GM19023 (cell line): ENCODE measurements around the gene EXOC6B.

ENCODE experiments used
- ATAC-seq: cut with Tn5 transposase; IDR thresholded peaks from one replicate; pipeline ENCODE4 v1.9.1; 2021; ENCODE audit warnings: mild to moderate bottlenecking, moderate library complexity; ENCODE audit not compliant: unreplicated experiment

The EXOC6B gene

GRCh38 chr2:72793798-72794440, 31.9 kb downstream of the EXOC6B start:
- no peak for ATAC-seq

DNA sequence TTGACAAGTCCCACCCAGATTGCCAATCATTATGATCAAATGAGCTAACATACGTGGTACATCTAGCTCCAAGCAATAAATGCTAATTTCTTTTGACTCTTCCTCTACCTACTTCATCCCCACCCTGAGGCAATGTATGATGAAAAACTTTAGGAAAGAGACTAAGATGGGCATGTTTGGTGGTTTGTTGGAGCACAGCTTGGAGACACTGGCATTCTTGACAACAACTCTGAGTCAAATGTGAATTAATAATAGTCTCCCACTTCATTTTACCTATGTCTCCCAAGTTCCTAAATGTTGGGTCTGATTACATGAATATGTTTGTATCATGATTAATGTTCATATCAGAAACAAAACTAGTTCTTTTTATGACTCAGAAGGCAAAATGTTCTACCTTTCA, 36.6 kb downstream of the EXOC6B start:
- no peak for ATAC-seq

DNA sequence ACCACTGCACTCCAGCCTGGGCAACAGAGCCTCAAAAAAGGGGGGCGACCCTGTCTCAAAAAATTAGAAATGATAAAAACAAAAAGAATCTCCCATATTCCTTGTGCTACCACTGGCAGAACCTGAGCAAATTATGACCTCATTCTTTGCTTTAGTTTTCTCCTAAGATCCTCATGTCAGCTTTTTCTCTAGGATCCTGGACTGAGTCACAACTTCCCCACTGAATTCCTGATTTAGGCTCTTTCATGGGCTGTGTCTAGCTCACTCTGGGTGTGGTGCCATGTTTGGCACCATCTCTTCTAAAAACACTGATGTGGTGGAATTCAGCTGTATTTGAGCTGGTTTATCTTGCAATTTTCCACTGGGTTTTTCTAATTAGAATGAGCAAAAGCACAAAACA, 37.1 kb downstream of the EXOC6B start:
- no peak for ATAC-seq

DNA sequence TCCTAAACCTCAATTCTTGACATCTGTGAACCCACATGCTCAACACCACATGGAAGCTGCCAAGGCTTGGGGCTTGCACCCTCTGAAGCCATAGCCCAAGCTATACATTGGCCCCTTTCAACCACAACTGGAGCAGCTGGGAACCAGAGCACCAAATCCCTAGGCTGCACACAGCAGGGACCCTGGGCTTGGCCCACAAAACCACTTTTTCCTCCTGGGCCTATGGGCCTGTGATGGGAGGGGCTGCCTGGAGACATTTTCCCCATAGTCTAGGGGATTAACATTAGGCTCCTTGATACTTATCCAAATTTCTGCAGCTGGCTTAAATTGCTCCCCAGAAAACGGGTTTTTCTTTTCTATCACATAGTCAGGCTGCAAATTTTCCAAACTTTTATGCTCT, 40.3 kb downstream of the EXOC6B start:
- no peak for ATAC-seq

DNA sequence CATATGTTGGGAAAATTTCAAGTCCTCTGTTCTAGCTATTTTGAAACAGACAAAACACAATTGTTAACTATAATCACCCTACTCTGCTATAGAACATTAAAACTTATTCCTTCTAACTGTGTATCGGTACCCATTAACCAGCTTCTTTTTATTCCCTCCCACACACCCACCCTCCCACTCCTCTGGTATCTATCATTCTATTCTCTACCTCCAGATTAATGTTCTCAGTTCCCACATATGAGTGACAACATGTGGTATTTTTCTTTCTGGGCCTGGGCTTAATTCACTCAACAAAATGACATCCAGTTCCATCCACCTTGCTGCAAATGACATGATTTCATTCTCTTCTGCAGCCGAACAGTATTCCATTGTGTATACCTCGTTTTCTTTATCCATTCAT, 43.3 kb downstream of the EXOC6B start:
- ATAC-seq = no peak

DNA sequence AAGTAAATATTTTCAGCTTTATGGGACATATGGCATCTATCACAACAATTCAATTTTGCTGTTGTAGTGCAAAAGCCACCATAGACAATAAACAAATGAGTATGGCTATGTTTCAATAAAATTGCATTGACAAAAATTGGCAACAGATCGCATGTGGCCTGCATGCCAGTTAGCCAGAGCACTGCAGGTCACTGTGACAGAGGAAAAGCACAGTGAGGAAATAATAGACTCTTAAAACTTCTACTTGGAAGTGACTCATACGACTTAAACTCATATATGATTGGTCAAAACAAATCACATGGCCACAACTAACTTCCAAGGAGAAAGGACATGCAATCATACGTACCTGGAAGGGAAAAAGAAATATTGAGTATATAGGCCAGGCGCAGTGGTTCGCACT, 44.4 kb downstream of the EXOC6B start:
- ATAC-seq = no peak

DNA sequence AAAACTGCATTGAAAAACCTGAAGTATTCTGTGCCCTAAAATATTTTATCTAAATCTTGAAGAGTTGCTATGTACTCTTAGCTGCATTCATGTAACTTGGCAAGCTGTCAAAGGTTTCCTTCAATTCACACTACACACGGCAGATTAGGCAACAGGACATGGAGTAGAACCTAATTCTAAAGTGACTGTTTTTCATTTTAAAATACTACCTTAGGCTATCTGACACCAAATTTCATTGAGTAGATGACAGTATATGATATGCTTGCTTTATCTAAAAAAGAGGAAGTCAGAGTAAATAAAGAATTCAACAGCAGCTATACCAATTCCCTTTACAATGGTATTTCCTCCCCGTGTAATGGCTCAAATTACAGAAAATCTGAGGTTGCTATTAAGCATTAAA, 45.4 kb downstream of the EXOC6B start:
- ATAC-seq = no peak

- no peak for ATAC-seq
Measured at GRCh38 chr2:72779495-72779894, 46.3 kb downstream of the EXOC6B start.

GRCh38 chr2:72778410-72778809, 47.4 kb downstream of the EXOC6B start:
- ATAC-seq = no peak

GRCh38 chr2:72770879-72771461, 54.9 kb downstream of the EXOC6B start:
- no peak for ATAC-seq

DNA sequence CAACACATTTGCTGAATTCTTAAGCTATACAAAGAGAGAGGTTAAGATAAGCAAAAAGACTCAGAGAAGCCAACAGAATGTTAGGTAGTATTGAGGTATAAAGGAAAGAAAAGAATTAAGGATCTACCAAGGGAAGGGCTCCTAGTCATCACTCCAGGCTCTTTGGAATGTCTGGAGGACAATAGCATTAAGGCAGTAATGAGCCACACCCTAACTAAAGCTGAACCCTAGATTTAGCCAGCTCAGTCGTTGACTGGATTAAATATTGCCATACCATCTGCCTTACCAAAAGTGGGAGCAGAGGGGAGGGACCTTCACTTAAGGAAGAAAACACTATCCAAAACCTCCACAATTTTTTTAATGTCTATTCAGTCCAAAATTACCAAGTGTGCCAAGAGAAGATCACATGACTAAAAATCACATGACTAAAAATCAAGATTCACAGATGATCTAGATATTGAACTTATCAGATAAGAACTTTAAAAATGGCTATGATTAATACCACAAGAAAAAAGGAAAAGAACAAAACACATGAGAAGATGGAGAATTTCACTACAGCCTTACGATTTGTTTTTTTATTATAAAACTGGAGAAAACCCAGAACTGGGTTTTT, 59.7 kb downstream of the EXOC6B start:
- ATAC-seq = no peak

- ATAC-seq = no peak
Measured at GRCh38 chr2:72762276-72762675, 63.6 kb downstream of the EXOC6B start.

DNA sequence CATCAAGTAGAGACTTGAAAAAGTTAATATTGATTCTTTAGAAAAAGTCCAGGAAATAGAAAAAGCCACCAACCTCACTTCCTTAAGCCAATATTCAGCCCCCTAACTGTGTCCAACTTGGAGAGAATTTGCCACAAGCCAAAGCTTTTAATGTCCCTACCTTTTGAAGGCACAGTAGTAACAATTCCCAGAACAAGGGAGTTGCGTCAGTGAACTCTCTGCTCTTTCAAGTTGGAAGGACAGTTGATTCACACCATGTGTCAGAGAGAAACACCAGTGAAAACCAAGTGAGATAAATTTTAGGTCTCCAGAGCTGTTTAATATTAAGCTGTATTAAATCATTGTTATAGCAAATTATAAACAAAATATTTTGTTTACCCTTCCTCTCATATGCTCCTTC, 66.1 kb downstream of the EXOC6B start:
- no peak for ATAC-seq

GRCh38 chr2:72757177-72757775, 68.6 kb downstream of the EXOC6B start:
- no peak for ATAC-seq

DNA sequence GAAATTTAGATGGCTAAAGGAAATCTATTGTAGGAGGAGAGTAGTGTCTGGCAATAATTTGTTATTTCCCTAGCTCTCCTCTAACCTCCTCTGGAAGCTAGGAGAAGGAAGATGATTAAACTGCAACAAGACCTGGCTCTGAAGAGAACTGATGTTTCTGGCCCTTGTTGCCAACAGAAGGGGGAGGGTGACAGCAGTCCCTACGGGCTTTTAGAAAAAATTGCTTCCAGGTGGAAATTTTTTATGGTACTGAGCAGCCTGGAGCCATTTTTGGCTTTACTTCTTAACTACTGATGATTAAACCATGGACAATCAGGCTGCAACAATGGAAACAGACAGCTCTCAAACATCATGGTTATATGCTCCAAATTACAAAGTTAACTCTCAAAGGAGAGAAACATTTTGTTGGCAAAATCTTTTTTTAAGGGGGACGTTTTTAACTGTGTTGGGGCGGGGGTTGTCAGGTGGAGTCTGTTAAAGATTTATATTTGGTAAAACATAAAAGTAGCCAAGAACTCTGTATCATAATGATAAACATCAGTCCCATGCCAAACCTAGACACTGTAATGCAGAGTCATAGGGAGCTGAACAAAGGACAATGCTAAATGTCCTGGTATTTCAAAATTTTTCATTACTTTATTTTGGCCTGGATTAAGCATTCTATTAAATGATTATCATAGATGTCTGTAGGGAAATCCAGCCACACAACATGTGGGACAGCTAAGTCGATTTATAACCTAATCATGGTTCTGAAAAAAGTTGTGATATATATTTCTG, 70.0 kb downstream of the EXOC6B start:
- ATAC-seq = no peak

DNA sequence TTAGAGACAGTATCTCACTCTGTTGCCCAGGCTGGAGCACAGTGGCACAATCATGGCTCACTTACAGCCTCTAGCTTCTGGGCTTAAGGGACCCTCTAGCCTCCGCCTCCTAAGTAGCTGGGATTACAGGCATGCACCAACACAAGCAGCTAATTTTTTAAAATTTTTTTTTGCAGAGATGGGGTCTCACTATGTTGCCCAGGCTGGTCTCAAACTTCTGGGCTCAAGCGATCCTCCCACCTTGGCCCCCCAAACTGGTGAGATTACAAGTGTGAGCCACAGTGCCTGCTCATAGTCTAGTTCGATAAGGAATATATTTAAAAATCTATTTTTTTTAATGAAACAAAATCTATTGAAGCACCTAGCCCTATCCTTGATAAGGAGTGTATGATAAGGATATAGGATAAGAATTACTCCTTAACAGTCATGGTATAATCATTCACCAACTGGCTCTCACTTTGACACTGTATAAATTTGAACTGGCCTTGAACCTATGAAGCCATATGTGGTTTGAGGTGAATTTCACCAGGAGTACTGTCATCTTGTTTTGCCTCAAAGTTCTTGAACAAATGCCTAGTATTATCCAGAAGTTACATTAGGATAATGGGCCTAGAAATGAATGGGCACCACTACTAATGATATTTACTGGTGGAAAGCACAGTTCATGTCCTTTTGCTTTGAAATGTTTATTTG, 71.1 kb downstream of the EXOC6B start:
- ATAC-seq = no peak

DNA sequence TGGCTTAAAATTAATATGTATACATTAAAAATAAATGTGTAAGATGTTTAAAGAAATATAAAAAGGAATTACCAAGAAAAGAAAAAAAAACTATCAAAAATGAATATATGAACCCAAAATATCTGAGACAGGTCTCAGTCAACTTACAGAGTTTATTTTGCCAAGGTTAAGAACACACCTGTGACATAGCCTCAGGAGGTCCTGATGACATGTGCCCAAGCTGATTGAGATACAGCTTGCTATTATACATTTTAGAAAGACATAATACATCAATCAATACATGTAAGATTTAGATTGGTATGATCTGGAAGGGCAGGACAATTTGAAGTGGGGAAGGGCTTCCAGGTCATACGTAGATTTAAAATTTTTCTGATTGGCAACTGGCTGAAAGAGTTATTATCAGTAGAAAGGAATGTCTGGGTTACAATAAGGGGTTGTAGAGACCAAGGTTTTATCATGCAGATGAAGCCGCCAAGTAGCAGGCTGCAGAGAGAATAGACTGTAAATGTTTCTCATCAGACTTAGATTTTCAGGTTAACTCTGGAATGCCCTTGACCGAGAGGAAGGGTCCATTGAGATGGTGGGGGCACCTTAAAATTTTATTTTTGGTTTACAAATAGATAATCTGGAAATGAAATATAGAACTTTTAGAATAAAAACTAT, 74.7 kb downstream of the EXOC6B start:
- no peak for ATAC-seq

GRCh38 chr2:72750466-72750865, 75.4 kb downstream of the EXOC6B start:
- ATAC-seq = no peak

GRCh38 chr2:72747344-72747743, 78.5 kb downstream of the EXOC6B start:
- no peak for ATAC-seq

GRCh38 chr2:72745679-72746368, 80.0 kb downstream of the EXOC6B start:
- ATAC-seq = no peak
